Measurements from ENCODE around the gene ZNF576. TPM values are rescaled to one million over a fixed set of nuclear protein-coding genes. Genes with fewer than 3 reads are reported as not detected.

The ZNF576 gene
- total RNA-seq, 1 donor from 2014 or later = 16.6 TPM

- no peak overlapping the region for H3K27ac ChIP-seq
- H3K4me1 ChIP-seq = peaks cover 10% of the 10 kb centered on the region
- H3K27me3 ChIP-seq = no peaks in the 10 kb centered on the region
- H3K9me3 ChIP-seq = no peaks in the 10 kb centered on the region
- no peak overlapping the region for H3K4me3 ChIP-seq
- no peak for TF ChIP-seq CTCF (IDR thresholded peaks at IDR 0.05)
- DNase-seq (no peak), ATAC-seq (no peak)
- H3K36me3 ChIP-seq = no peaks in the 10 kb centered on the region
- intact Hi-C loops (cut with DNase I) = no loop called here
Observed at GRCh38 chr19:43569657-43570056, 26.7 kb upstream of the ZNF576 start.

- no peak for TF ChIP-seq CTCF (IDR thresholded peaks at IDR 0.05)
- ATAC-seq = peak; percentile 23
Observed at GRCh38 chr19:43570174-43570791, 26.1 kb upstream of the ZNF576 start.

GRCh38 chr19:43572171-43572588, 24.2 kb upstream of the ZNF576 start:
- intact Hi-C loops (cut with DNase I) = no loop called here
- H3K27me3 ChIP-seq = no peaks in the 10 kb centered on the region
- peaks cover 18% of the 10 kb centered on the region for H3K4me1 ChIP-seq
- H3K36me3 ChIP-seq = no peaks in the 10 kb centered on the region
- H3K4me3 ChIP-seq = no peak overlapping the region
- H3K9me3 ChIP-seq = no peaks in the 10 kb centered on the region
- no peak overlapping the region for H3K27ac ChIP-seq
- ATAC-seq (no peak), DNase-seq (no peak)
- TF ChIP-seq CTCF (IDR thresholded peaks at IDR 0.05) = no peak

More at GRCh38 chr19:43570174-43570791, 26.1 kb upstream of the ZNF576 start:
- Histone ChIP-seq H3K9me3 (no peaks in the 10 kb centered on the region), H3K27ac (no peak overlapping the region), H3K27me3 (no peaks in the 10 kb centered on the region), H3K36me3 (no peaks in the 10 kb centered on the region), H3K4me3 (no peak overlapping the region), H3K4me1 (peaks cover 12% of the 10 kb centered on the region)
- no peak for DNase-seq
- intact Hi-C loops (cut with DNase I) = no loop called here

- DNase-seq (no peak), ATAC-seq (no peak)
- H3K27me3 ChIP-seq = no peaks in the 10 kb centered on the region
- peak overlapping the region; percentile 98 for H3K4me3 ChIP-seq
- H3K36me3 ChIP-seq = no peaks in the 10 kb centered on the region
- no peaks in the 10 kb centered on the region for H3K9me3 ChIP-seq
- intact Hi-C loops (cut with DNase I) = no loop called here
- TF ChIP-seq CTCF (IDR thresholded peaks at IDR 0.05) = no peak
- H3K4me1 ChIP-seq = peaks cover 18% of the 10 kb centered on the region
- peak overlapping the region; percentile 87 for H3K27ac ChIP-seq
Observed at GRCh38 chr19:43574424-43575155, 21.8 kb upstream of the ZNF576 start.

GRCh38 chr19:43575156-43575950, 21.0 kb upstream of the ZNF576 start, which contains the start of the genes PINLYP and XRCC1:
Gene PINLYP (plus strand): TSS chr19:43575801. CDS start chr19:43577192, 1,391 bp downstream.
Gene XRCC1 (minus strand): TSS chr19:43575527. CDS start chr19:43575458, 69 bp downstream.
- ATAC-seq (peak; percentile 99), DNase-seq (peak; percentile 98)
- TF ChIP-seq CTCF (IDR thresholded peaks at IDR 0.05) = no peak
- no peaks in the 10 kb centered on the region for H3K36me3 ChIP-seq
- no peaks in the 10 kb centered on the region for H3K9me3 ChIP-seq
- peak within 1 kb of the TSS; percentile 87 for H3K27ac ChIP-seq
- H3K4me3 ChIP-seq = peak within 1 kb of the TSS; percentile 98
- no peaks in the 10 kb centered on the region for H3K27me3 ChIP-seq
- peaks cover 18% of the 10 kb centered on the region for H3K4me1 ChIP-seq
- intact Hi-C loops (cut with DNase I) = no loop called here

All from upper lobe of right lung (tissue), 1 donor.